ENCODE measurements around the gene RAPGEF1.

RAPGEF1 gene

DNA sequence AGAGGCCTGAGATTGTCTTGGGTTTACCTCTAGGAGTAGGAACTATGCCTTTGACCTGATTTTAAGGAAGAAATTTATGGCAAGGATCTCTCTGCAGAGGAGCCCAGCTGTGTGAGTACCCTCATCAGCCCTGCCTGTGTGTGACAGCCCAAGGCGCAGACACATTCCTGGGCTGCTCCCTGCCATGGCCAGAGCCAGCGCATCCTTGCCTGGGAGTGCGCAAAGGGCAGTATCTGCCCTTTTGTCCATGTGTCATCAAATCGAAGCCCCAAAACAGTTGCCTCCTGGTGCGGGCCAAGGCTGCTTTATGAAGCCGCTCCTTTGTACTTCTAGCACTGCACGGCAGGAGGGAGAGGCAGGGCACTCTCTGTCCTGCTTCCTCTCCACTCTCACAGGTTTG is 142.6 kb downstream of the RAPGEF1 start:
- Histone ChIP-seq H3K9ac (ENCODE audit: low read length) (no peak overlapping the region), H3K27me3 (ENCODE audit: control insufficient read depth, insufficient read depth, low read length) (no peaks in the 10 kb centered on the region), H3K4me1 (ENCODE audit: control insufficient read depth, insufficient read depth, low read length) (no peaks in the 10 kb centered on the region), H3K36me3 (ENCODE audit: control insufficient read depth, insufficient read depth, low read length) (peaks cover 34% of the 10 kb centered on the region), H3K4me3 (ENCODE audit: low read length) (no peak overlapping the region), H3K27ac (ENCODE audit: low read depth, low read length) (no peak overlapping the region)

DNA sequence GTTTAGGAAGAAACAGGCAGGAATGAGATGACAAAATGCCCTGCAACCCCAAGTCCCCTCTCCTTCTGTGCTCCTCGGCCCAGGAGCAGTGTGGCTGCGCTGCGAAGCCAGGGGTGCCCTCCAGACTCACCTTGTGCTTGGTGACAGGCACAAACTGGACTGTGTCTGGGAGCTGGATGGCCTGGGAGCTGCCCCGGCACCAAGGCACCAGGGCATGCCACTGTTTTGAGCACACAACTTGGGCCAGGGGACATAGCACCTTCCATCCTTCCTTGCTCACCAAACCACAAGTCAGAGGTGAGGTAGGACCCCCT is 143.5 kb downstream of the RAPGEF1 start:
- Histone ChIP-seq H3K9ac (ENCODE audit: low read length) (no peak overlapping the region), H3K27me3 (ENCODE audit: control insufficient read depth, insufficient read depth, low read length) (no peaks in the 10 kb centered on the region), H3K4me3 (ENCODE audit: low read length) (no peak overlapping the region), H3K27ac (ENCODE audit: low read depth, low read length) (no peak overlapping the region), H3K4me1 (ENCODE audit: control insufficient read depth, insufficient read depth, low read length) (no peaks in the 10 kb centered on the region), H3K36me3 (ENCODE audit: control insufficient read depth, insufficient read depth, low read length) (peaks cover 33% of the 10 kb centered on the region)

DNA sequence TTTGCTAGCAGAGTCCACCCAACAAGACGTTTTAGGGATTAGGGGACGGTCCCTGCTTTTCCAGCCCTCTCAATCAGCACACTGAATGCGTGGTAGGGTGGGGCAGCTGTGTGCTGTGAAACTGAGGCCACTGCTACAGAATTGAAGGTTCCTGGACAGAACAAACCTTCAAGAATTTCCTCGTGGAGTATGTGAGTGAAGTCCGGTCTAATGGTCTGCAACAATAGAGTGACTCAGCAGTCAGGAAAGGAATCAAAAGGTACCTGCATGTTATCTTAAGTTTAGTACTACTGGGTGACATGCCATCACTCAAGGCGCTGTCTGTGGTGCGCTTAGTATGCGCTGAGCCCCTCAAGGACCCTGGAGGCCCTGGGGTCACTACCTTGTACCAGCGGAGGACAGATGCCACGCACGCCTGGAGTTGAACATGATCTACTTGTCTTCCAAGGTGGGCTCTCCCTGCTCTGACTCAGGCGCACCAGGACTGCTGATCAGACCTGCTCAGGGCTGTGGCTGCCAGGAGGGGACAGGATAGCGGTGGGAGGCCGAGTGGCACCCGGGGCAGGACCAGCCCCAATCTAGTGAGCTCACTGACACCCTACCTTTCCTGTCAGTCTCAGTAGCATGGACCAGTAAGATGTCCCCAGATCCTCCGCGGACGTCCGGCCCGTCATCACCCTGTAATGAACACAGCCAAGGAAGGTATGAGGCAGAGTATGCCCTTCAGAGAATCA is 144.0 kb downstream of the RAPGEF1 start:
- no peaks in the 10 kb centered on the region for H3K4me1 ChIP-seq (ENCODE audit: control insufficient read depth, insufficient read depth, low read length)
- peaks cover 33% of the 10 kb centered on the region for H3K36me3 ChIP-seq (ENCODE audit: control insufficient read depth, insufficient read depth, low read length)
- H3K4me3 ChIP-seq (ENCODE audit: low read length) = no peak overlapping the region
- no peak overlapping the region for H3K27ac ChIP-seq (ENCODE audit: low read depth, low read length)
- no peak overlapping the region for H3K9ac ChIP-seq (ENCODE audit: low read length)
- H3K27me3 ChIP-seq (ENCODE audit: control insufficient read depth, insufficient read depth, low read length) = no peaks in the 10 kb centered on the region

DNA sequence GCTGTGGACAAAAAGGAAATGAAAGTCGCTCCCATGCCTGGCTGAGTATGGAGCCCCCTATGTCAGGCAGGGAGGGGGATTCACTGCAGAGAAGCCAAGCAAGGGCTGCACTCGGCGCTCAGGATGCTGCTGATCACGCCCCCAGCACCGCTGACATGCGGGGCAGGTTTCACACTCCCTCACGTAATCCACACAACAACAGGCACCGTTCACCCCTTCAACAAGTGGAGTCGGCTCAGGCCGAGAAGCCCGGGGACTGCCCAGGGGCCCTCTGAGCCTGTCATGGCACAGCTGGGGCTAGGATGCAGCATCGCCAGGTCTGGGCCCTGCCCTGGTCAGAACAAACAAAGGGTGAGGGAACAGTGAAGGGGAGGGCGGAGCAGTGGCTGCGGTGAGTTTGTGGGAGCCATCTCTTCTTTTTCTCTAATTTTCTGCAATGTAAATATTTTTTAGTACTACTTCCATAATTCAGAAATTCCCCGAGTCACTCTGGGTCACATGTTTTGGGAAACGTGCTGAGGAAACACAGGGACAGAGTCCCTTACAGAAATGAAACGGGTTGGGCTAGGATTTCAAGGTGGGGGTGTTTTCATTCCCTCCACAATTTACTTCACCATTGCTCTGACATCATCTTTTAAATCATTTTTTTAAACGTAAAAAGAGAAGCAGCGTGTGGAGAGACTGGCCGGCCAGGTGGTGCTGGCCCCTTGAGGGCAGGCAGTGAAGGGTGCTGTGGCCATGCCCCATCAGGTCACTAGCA is 144.8 kb downstream of the RAPGEF1 start:
- H3K27ac ChIP-seq (ENCODE audit: low read depth, low read length) = no peak overlapping the region
- no peaks in the 10 kb centered on the region for H3K27me3 ChIP-seq (ENCODE audit: control insufficient read depth, insufficient read depth, low read length)
- H3K36me3 ChIP-seq (ENCODE audit: control insufficient read depth, insufficient read depth, low read length) = peaks cover 36% of the 10 kb centered on the region
- no peak overlapping the region for H3K4me3 ChIP-seq (ENCODE audit: low read length)
- no peak overlapping the region for H3K9ac ChIP-seq (ENCODE audit: low read length)
- no peaks in the 10 kb centered on the region for H3K4me1 ChIP-seq (ENCODE audit: control insufficient read depth, insufficient read depth, low read length)

DNA sequence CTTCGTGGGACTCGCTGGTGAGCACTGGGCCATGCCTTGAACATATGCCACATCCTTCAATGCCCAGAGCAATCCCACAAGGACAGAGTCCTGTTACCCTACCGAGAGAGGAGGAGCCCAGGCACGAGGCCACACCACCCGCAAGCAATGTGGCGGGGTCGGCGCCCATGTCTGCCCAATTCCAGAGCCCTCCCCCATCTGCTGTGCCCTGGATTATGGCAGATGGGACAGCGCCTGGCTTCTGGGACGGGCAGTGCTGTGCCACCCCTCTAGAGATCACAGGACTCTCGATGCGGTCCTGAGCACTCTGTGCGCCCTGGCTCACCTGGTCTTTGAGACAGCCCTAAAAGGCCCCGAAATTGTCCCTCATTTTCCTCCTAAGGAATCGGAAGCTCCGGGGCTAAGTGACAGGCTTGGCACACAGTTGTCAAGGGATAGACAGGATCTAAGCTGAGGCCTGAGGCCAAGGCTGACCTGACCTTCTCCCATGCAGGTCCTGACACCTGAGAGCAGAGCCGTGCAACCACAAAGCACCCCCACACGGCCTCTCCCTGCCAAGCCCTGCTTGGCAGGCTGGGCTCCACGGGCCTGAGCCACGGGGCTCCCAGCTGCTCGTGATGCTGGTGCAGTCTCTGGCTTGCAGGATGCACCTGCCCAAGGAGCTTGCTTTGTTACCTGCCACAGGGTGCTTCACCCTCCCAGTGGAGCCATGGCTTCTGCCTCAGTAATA is 145.8 kb downstream of the RAPGEF1 start:
- no peak overlapping the region for H3K4me3 ChIP-seq (ENCODE audit: low read length)
- peaks cover 45% of the 10 kb centered on the region for H3K36me3 ChIP-seq (ENCODE audit: control insufficient read depth, insufficient read depth, low read length)
- H3K4me1 ChIP-seq (ENCODE audit: control insufficient read depth, insufficient read depth, low read length) = no peaks in the 10 kb centered on the region
- H3K27me3 ChIP-seq (ENCODE audit: control insufficient read depth, insufficient read depth, low read length) = no peaks in the 10 kb centered on the region
- no peak overlapping the region for H3K27ac ChIP-seq (ENCODE audit: low read depth, low read length)
- H3K9ac ChIP-seq (ENCODE audit: low read length) = no peak overlapping the region

DNA sequence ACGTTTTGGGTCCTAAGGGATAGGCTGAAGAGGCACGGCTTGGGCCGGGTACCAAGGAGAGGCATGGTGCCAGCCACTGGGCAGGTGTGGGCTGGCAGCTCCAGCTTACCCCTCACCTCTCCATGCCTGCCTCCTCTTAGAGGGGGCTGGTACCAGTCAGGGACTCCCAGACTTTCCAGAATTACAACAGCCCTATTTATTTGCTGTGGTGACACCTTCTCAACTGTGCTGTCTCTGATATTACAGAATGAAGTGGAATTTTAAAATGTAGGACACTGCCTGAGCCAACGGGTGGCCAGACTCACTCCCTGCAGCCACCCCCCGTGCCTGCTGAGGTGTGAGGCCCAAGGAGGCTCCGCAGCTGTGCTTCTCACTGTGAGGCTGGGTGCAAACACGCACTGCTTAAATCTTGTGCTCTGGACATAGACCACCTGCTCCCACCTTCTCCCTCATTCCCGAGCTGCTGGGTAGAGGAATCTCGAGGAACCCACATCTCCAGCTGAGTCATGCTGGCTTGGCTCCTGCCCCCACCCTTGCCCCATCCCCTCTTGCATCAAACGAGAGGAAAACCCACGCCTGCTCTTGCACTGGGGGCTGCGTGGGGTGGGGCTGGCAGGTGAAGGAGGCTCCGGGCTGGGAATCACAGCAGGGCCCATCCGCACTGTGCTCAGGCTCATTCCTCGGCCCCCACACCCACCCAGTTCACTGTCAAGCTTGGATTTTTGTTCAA is 146.6 kb downstream of the RAPGEF1 start:
- H3K4me3 ChIP-seq (ENCODE audit: low read length) = no peak overlapping the region
- H3K9ac ChIP-seq (ENCODE audit: low read length) = no peak overlapping the region
- H3K4me1 ChIP-seq (ENCODE audit: control insufficient read depth, insufficient read depth, low read length) = no peaks in the 10 kb centered on the region
- peaks cover 54% of the 10 kb centered on the region for H3K36me3 ChIP-seq (ENCODE audit: control insufficient read depth, insufficient read depth, low read length)
- H3K27me3 ChIP-seq (ENCODE audit: control insufficient read depth, insufficient read depth, low read length) = no peaks in the 10 kb centered on the region
- H3K27ac ChIP-seq (ENCODE audit: low read depth, low read length) = no peak overlapping the region

DNA sequence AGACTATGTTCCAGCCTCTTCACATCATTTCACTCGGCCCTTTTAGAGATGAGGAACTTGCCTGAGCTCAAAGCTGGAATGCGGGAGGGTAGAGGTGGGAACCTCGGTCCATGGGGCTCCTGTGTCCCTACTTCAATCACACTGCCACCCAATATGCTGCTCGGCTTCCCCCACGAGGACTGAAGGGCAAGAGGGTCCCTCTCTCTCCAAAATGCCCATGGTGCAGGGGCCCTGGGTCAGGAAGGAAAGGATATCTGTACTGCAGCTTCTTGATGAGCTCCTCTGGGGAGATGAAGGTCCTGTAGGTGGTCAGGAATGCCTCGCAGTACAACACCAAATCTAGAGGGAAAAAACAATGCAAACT is 148.0 kb downstream of the RAPGEF1 start:
- no peak overlapping the region for H3K27ac ChIP-seq (ENCODE audit: low read depth, low read length)

DNA sequence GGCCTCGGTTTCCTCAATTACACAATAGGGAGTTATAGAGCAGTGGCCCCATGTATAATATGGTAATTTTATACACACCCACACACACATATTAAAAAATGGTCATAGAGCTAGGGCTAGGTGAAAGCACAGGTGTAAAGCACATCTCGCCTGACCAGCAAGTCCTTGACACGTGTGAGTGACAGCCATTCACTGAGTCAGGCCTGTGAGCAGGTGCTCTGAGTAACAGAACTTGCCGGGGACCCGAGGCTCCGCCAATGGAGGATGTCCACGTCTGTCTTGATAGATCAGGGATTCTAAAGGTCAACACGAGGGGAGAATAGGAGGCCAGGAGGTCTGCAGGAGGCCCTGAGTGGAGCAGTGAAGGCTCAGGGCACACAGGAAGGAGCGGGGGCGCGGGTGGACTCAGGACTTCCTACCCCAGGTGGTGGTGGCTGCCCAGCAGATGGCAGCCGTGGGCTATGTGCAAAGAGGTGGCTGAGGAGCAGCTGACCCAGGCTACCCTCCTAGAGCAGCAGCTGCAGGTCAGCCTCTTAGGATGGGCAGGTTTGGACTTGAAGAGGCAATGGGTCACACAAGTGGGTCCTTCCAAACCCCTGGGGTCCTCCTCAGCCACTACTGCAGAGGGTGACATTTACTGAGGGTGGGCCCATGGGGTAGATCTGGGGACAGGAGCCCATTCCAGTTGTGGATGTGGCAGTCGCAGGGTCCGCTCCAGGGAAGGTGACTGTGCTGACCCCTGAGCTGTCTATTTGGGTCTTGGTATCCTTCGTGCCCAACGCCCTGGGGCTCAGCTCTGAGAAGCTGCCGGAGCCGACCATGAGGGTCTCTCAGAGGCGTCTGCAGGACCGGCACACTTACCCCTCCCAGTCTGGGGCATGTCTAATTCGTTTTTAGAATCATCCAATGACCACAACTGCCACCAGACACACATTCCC is 148.7 kb downstream of the RAPGEF1 start:
- H3K27ac ChIP-seq (ENCODE audit: low read depth, low read length) = no peak overlapping the region
- peaks cover 51% of the 10 kb centered on the region for H3K36me3 ChIP-seq (ENCODE audit: control insufficient read depth, insufficient read depth, low read length)
- H3K4me1 ChIP-seq (ENCODE audit: control insufficient read depth, insufficient read depth, low read length) = no peaks in the 10 kb centered on the region
- no peak overlapping the region for H3K4me3 ChIP-seq (ENCODE audit: low read length)
- H3K9ac ChIP-seq (ENCODE audit: low read length) = no peak overlapping the region
- H3K27me3 ChIP-seq (ENCODE audit: control insufficient read depth, insufficient read depth, low read length) = no peaks in the 10 kb centered on the region

More for the DNA sequence above, 148.0 kb downstream of the RAPGEF1 start:
- Histone ChIP-seq H3K9ac (ENCODE audit: low read length) (no peak overlapping the region), H3K27me3 (ENCODE audit: control insufficient read depth, insufficient read depth, low read length) (no peaks in the 10 kb centered on the region), H3K4me1 (ENCODE audit: control insufficient read depth, insufficient read depth, low read length) (no peaks in the 10 kb centered on the region), H3K4me3 (ENCODE audit: low read length) (no peak overlapping the region), H3K36me3 (ENCODE audit: control insufficient read depth, insufficient read depth, low read length) (peaks cover 56% of the 10 kb centered on the region)

DNA sequence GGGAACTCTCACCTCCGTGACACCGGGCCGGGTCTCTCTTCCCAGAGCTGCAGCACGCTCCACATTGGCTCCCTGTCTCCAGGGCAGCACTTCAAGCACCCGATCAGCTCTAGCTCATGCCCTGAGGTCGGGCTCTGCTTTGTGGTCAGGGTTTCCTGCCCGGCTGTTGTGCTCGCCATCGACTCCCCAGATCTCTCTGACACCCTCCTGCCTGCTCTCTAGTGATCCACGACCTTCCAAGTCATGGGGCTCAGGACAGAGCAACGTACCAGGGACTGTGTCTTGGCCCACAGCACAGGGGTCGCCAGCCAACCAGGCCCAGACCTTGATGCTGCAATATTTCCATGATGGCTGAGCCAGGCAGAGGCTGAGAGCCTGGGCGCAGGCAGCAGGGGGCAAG is 149.4 kb downstream of the RAPGEF1 start:
- Histone ChIP-seq H3K4me3 (ENCODE audit: low read length) (no peak overlapping the region), H3K4me1 (ENCODE audit: control insufficient read depth, insufficient read depth, low read length) (no peaks in the 10 kb centered on the region), H3K9ac (ENCODE audit: low read length) (no peak overlapping the region), H3K27ac (ENCODE audit: low read depth, low read length) (no peak overlapping the region), H3K36me3 (ENCODE audit: control insufficient read depth, insufficient read depth, low read length) (peaks cover 44% of the 10 kb centered on the region), H3K27me3 (ENCODE audit: control insufficient read depth, insufficient read depth, low read length) (no peaks in the 10 kb centered on the region)

DNA sequence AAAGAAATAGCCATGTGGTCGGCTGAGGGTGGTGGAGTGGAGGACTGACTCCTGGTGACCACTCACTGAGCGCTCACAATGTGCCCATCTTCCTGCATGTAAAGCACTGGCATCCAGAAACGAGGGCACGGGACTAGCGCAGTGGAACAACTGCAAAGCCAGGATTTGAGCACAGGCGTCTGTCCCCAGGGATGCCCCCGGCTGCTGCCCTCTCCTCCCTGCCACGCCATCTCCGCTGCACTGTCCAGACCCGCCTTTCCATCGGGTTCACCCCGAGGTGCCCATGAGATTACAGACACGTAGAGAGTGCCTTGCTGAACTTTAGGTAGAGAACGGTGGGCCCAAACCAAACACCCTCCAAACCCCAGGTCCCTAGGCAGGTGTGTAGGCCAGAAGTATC is 149.9 kb downstream of the RAPGEF1 start:
- Histone ChIP-seq H3K27ac (ENCODE audit: low read depth, low read length) (no peak overlapping the region), H3K9ac (ENCODE audit: low read length) (no peak overlapping the region), H3K4me3 (ENCODE audit: low read length) (no peak overlapping the region), H3K36me3 (ENCODE audit: control insufficient read depth, insufficient read depth, low read length) (peaks cover 41% of the 10 kb centered on the region), H3K27me3 (ENCODE audit: control insufficient read depth, insufficient read depth, low read length) (no peaks in the 10 kb centered on the region), H3K4me1 (ENCODE audit: control insufficient read depth, insufficient read depth, low read length) (no peaks in the 10 kb centered on the region)

DNA sequence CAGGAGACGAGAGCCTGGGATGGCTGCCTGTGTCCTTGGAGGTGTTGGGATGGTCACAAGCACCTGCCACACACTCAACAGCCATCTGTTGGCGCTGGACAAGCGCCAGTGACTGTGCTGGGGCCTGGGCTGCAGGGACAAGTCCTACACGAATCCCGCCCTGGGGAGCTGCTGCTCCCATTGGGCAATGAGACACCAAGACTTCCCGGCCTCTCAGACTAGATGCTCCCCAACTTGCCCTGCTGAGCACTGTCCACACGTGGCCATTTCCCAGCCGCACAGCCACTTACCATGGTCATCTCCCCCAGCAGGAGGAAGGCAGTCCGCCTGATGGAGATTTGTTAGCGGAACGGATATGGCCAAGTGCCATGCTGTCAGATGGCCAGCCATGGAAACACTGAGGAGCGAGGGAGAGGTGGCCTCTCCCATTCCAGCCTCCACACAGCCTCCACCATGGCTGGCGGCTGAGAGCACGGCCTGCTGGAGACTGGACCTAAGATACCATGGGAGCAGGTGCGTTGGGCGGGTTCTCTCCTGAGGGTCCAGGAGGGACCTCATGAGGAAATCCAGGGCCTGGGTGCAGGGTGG is 150.7 kb downstream of the RAPGEF1 start:
- Histone ChIP-seq H3K4me3 (ENCODE audit: low read length) (no peak overlapping the region), H3K27ac (ENCODE audit: low read depth, low read length) (no peak overlapping the region), H3K9ac (ENCODE audit: low read length) (no peak overlapping the region), H3K27me3 (ENCODE audit: control insufficient read depth, insufficient read depth, low read length) (no peaks in the 10 kb centered on the region), H3K36me3 (ENCODE audit: control insufficient read depth, insufficient read depth, low read length) (peaks cover 35% of the 10 kb centered on the region), H3K4me1 (ENCODE audit: control insufficient read depth, insufficient read depth, low read length) (no peaks in the 10 kb centered on the region)
